SW 1271 (cell line): Measurements from ENCODE around the gene APOBEC3C.
"Not testable (repeated sequence)": the region's sequence is repeated elsewhere in the genome, so short reads cannot be mapped to it uniquely, and the experiment has no call there.

Experiments
- DNase-seq, 2 experiments: peaks; one replicate each; lab custom pipeline; 2025; lab: John Stamatoyannopoulos, UW

APOBEC3C gene

GRCh38 chr22:39020021-39020651 lies 6.1 kb downstream of the APOBEC3C start:
- peak in 1 of 2 experiments; percentile 14 for DNase-seq

- no peak for DNase-seq
Measured at GRCh38 chr22:39021552-39022250, 7.6 kb downstream of the APOBEC3C start.

GRCh38 chr22:39024519-39025308 lies 10.7 kb downstream of the APOBEC3C start:
- no peak for DNase-seq

GRCh38 chr22:39026509-39027150 lies 12.6 kb downstream of the APOBEC3C start:
- DNase-seq, result no peak

GRCh38 chr22:39027717-39028116 lies 13.7 kb downstream of the APOBEC3C start:
- DNase-seq, result no peak

- no peak for DNase-seq
Measured at GRCh38 chr22:39028281-39028680, 14.2 kb downstream of the APOBEC3C start.

GRCh38 chr22:39029227-39029626 lies 15.2 kb downstream of the APOBEC3C start:
- no peak for DNase-seq

- DNase-seq, result no peak
Measured at GRCh38 chr22:39030705-39031104, 16.6 kb downstream of the APOBEC3C start.

GRCh38 chr22:39031434-39032295 lies 17.6 kb downstream of the APOBEC3C start:
- DNase-seq, result not testable (repeated sequence)

- DNase-seq, result not testable (repeated sequence)
Measured at GRCh38 chr22:39037071-39037470, 23.0 kb downstream of the APOBEC3C start.

- DNase-seq, result no peak
Measured at GRCh38 chr22:39039306-39040126, 25.5 kb downstream of the APOBEC3C start.

- not testable (repeated sequence) for DNase-seq
Measured at GRCh38 chr22:39040155-39040537, 26.1 kb downstream of the APOBEC3C start.

- peak in 1 of 2 experiments; percentile 48 for DNase-seq
Measured at GRCh38 chr22:39040538-39041296, 26.7 kb downstream of the APOBEC3C start, which contains the start of gene APOBEC3F. APOBEC3F (plus strand) TSS chr22:39040864; CDS start chr22:39040961, 97 bp downstream.

GRCh38 chr22:39041908-39042307 lies 27.9 kb downstream of the APOBEC3C start:
- no peak for DNase-seq

- not testable (repeated sequence) for DNase-seq
Measured at GRCh38 chr22:39043063-39043462, 29.0 kb downstream of the APOBEC3C start.

- not testable (repeated sequence) for DNase-seq
Measured at GRCh38 chr22:39045136-39045535, 31.1 kb downstream of the APOBEC3C start.

GRCh38 chr22:39049486-39049885 lies 35.4 kb downstream of the APOBEC3C start:
- DNase-seq, result not testable (repeated sequence)

- not testable (repeated sequence) for DNase-seq
Measured at GRCh38 chr22:39051844-39052495, 37.9 kb downstream of the APOBEC3C start.

GRCh38 chr22:39055658-39056057 lies 41.6 kb downstream of the APOBEC3C start:
- DNase-seq, result no peak
